GM12801 (cell line): ENCODE data around the gene TEK.

Experiments
- CTCF ChIP-seq: IDR thresholded peaks from one replicate; pipeline ENCODE4 v1.5.1; 2011; ENCODE audit warnings: control low read depth; ENCODE audit not compliant: insufficient read length; ENCODE audit errors: extremely low read depth

The TEK gene

GRCh38 chr9:27086818-27087680, 22.0 kb upstream of the TEK start:
- no peak for TF ChIP-seq CTCF

GRCh38 chr9:27088981-27089380, 20.0 kb upstream of the TEK start:
- TF ChIP-seq CTCF, result no peak

DNA sequence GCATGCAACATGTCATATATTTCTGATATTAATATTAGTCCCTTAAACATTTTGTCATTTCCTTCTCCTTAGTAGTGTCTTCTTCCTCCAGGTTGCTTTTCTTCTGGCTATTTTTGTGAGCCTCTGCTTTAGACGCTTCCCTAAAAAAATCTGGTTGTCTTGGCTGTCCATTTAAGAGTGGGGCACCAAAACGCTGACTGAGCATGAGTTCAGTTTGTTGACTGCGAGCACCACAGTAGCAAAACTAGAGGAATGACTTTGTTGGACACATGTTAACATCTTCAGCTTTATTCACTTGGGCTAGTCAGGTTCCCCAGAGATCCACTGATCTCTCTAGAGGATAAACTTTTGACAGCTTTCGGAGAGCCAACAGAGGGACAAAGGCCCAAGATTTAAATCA, 19.3 kb upstream of the TEK start:
- no peak for TF ChIP-seq CTCF

GRCh38 chr9:27090231-27090630, 18.8 kb upstream of the TEK start:
- no peak for TF ChIP-seq CTCF

DNA sequence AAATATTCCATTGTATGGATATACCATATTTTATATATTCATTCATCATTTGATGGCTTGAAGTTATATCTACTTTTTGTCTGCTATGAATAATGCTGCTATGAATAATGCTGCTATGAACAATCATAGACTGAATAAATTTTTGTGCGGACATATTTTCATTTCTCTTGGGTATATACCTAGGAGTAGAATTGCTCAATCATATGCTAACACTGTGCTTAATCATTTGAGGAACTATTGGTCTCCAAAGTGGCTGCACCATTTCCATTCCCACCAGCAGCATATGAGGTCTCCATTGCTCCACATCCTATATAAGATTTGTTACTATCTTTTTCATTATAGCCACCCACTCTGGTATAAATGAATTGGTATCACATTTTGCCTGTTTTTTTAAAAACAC, 18.3 kb upstream of the TEK start:
- no peak for TF ChIP-seq CTCF

- no peak for TF ChIP-seq CTCF
Measured at GRCh38 chr9:27094640-27095298, 14.3 kb upstream of the TEK start.

DNA sequence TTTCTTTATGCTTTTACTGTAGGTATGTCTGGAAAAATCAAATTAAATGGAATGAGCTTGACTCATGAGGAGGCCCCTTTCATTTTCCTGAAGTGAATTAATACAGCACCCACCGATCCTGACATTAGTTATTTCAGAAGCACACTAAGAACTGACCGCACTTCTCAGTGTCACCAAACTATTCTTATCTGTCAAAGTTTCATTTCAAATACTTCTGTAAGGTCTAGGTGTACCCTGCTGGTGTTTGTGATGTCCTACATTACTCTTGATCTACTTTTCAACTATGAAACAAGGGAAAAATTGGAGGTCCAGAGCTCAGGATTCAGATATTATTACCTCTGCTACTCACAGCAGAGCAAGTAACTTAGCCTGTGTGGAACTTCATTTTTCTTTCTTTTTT, 1.8 kb upstream of the TEK start:
- TF ChIP-seq CTCF, result no peak
